ENCODE data around the gene COG1. TPM values are rescaled to one million over a fixed set of nuclear protein-coding genes. Genes with fewer than 3 reads are reported as not detected.
A peak's percentile ranks its signal among the peaks of the same experiment; 100 is the strongest.

COG1 gene
- total and polyA plus RNA-seq, 9 of the 15 experiments (the other 6 are each of a cell fraction or from before 2014, with no cell fraction given), result 9.5 to 26.8 (median 12.9) TPM

DNA sequence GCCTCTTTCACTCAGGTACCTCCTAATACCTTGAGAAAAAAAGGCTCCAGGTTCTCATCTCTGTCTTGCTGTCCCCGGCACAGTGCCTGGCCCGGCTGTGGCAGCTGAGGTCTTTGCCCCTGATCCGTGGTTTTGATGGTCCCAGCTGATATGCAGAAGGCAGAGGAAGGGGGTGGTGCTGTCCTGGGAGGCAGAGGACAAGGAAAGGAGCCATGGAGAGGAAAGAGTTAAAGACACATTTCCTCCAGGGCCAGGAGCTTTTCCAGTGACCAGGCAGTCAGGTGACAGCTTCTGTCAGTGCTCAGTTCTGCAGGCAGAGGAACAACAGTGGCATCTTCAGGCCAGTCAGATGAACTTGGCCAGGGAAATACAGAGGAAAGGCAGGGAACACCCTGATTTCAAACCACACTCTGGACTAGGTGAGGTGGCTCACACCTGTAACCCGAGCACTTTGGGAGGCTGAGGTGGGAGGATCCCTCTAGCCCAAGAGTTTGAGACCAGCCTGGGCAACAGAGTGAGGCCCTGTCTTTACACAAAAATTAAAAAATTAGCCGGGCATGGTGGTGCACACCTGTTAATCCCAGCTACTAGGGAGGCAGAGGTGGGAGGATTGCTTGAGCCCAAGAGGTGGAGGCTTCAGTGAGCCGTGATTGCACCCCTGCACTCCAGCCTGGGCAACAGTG, 3.3 kb upstream of the COG1 start:
- no peak for FAIRE-seq
- TF ChIP-seq SMC3 (conservative IDR thresholded peaks at IDR 0.05; ENCODE audit: insufficient read depth, low read depth, low read length), result peak; percentile 55; the same call in 1 of the 2 replicates
- TF ChIP-seq DDX20 (tag; IDR thresholded peaks at IDR 0.05; ENCODE audit: low read depth), result no peak
- TF ChIP-seq TOE1 (IDR thresholded peaks at IDR 0.05; ENCODE audit: borderline replicate concordance), result peak; percentile 64; the same call in 1 of the 2 replicates
- TF ChIP-seq TOE1 (CRISPR knock-in tag; IDR thresholded peaks at IDR 0.05; ENCODE audit: borderline replicate concordance, low read depth), result no peak
- TF ChIP-seq TEAD1 (CRISPR knock-in tag; IDR thresholded peaks at IDR 0.05), result no peak
- peak; percentile 65; the same call in 1 of the 2 replicates for TF ChIP-seq STAG1 (CRISPR knock-in tag; IDR thresholded peaks at IDR 0.05; ENCODE audit: borderline replicate concordance)
- TF ChIP-seq, protein P1, sequence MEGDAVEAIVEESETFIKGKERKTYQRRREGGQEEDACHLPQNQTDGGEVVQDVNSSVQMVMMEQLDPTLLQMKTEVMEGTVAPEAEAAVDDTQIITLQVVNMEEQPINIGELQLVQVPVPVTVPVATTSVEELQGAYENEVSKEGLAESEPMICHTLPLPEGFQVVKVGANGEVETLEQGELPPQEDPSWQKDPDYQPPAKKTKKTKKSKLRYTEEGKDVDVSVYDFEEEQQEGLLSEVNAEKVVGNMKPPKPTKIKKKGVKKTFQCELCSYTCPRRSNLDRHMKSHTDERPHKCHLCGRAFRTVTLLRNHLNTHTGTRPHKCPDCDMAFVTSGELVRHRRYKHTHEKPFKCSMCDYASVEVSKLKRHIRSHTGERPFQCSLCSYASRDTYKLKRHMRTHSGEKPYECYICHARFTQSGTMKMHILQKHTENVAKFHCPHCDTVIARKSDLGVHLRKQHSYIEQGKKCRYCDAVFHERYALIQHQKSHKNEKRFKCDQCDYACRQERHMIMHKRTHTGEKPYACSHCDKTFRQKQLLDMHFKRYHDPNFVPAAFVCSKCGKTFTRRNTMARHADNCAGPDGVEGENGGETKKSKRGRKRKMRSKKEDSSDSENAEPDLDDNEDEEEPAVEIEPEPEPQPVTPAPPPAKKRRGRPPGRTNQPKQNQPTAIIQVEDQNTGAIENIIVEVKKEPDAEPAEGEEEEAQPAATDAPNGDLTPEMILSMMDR (IDR thresholded peaks at IDR 0.05 in 2 of 3, conservative IDR thresholded peaks at IDR 0.05 in 1 of 3; ENCODE audit: insufficient read depth in 2 of 3, low read depth in 1 of 3, low read length in 3 of 3), result peak; percentile 55 to 81 (median 63)
- peak; percentile 78 for TF ChIP-seq BHLHE40 (IDR thresholded peaks at IDR 0.05; ENCODE audit: low read length)
- peak; percentile 75 for TF ChIP-seq REST (IDR thresholded peaks at IDR 0.05; ENCODE audit: borderline replicate concordance)
- no peak for TF ChIP-seq REST (CRISPR knock-in tag; IDR thresholded peaks at IDR 0.05; ENCODE audit: low read depth)

More for the DNA sequence above, 3.3 kb upstream of the COG1 start:
- H3K9me3 ChIP-seq (replicated peaks; ENCODE audit: control insufficient read depth, insufficient read depth, low read depth, low read length), result no peaks in the 10 kb centered on the region
- ATAC-seq (peak; percentile 13; the same call in 1 of the 3 replicates), DNase-seq (ENCODE audit: extremely low read depth in 1 of 4, low spot score in 3 of 4) (peak in 2 of 4 experiments; percentile 33 to 53)
- no peaks in the 10 kb centered on the region for H3K27me3 ChIP-seq (ENCODE audit: control insufficient read depth in 2 of 2, insufficient read depth in 2 of 2, low read length in 2 of 2)
- no peak overlapping the region for H3K4me2 ChIP-seq (ENCODE audit: insufficient read depth, low read length)
- intact Hi-C loops (cut with micrococcal nuclease), result loop anchor here (1.0 to 5.0 kb wide), 3 partner anchors 63 to 462 kb away; no protein-coding TSS in a partner anchor
- no peak overlapping the region for H3K9ac ChIP-seq (ENCODE audit: insufficient read depth in 1 of 2, low read depth in 2 of 2, low read length in 2 of 2)
- H3K4me3 ChIP-seq, result no peak overlapping the region
- H3K36me3 ChIP-seq (ENCODE audit: control insufficient read depth, insufficient read depth, low read length), result no peaks in the 10 kb centered on the region
- no peak overlapping the region for H3K27ac ChIP-seq (ENCODE audit: extremely low read depth, low read depth, low read length)
- no peaks in the 10 kb centered on the region for H4K20me1 ChIP-seq (replicated peaks; ENCODE audit: control insufficient read depth, insufficient read depth, low read length)
- BruUV-seq (replicated peaks), result no TSS peak
- WGBS (ENCODE audit: insufficient coverage, low coverage, missing lambda C conversion rate), result 50% methylated on average over 6 of the region's 6 CpGs
- no peaks in the 10 kb centered on the region for H3K9me1 ChIP-seq (ENCODE audit: control insufficient read depth, insufficient read depth, low read length)
- ChIA-PET POLR2A (interaction anchor here (0.6 to 1.4 kb wide), 5 partner anchors 10 to 633 kb away, joined by 3 to 4 read pairs (median 3); no protein-coding TSS in a partner anchor), CTCF (ENCODE audit: low intra/inter-chr PET ratio) (interaction anchor here (0.7 to 6.4 kb wide), 3 partner anchors 463 to 633 kb away, joined by 3 to 72 read pairs (median 5); no protein-coding TSS in a partner anchor)
- in situ Hi-C loops (cut with MboI), result loop anchor here (5.0 to 10.0 kb wide), 2 partner anchors 462 to 625 kb away; no protein-coding TSS in a partner anchor
- peaks cover 17% of the 10 kb centered on the region for H3K79me2 ChIP-seq (ENCODE audit: control insufficient read depth, insufficient read depth, low read length)
- H2AFZ ChIP-seq (ENCODE audit: low read depth, low read length), result no peak overlapping the region
- peaks cover 4 to 16% of the 10 kb centered on the region in 2 experiments; a peak in 4 of 5 replicates for H3K4me1 ChIP-seq (replicated peaks in 1 of 2; ENCODE audit: control insufficient read depth in 2 of 2, insufficient read depth in 2 of 2, low read length in 2 of 2)

Measured in K562 (cell line).